H9 (cell line): ENCODE measurements around the gene ADORA2B. TPM values are rescaled to one million over a fixed set of nuclear protein-coding genes. Genes with fewer than 3 reads are reported as not detected.
A peak's percentile ranks its signal among the peaks of the same experiment; 100 is the strongest.

ENCODE experiments used
- DNase-seq: peaks from one replicate; pipeline ENCODE4 v3.0.0-alpha.2; 2017
- H2AFZ ChIP-seq: one replicate; pipeline ENCODE4 v1.6.1; 2013; ENCODE audit warnings: mild to moderate bottlenecking, low read length, control low read depth, moderate library complexity
- H2AK5ac ChIP-seq: 2 replicates; pipeline ENCODE4 v1.6.1; 2013; ENCODE audit warnings: low read length, control low read depth, mixed read lengths; ENCODE audit not compliant: insufficient read length
- H2BK120ac ChIP-seq: one replicate; pipeline ENCODE4 v1.6.1; 2013; ENCODE audit warnings: low read depth, mild to moderate bottlenecking, low read length, control low read depth, inconsistent platforms; ENCODE audit not compliant: poor library complexity, severe bottlenecking
- H2BK12ac ChIP-seq: 2 replicates; pipeline ENCODE4 v1.6.1; 2013; ENCODE audit warnings: low read length, control low read depth, mixed read lengths, low read depth; ENCODE audit not compliant: insufficient read length
- H2BK15ac ChIP-seq: 2 replicates; pipeline ENCODE4 v1.6.1; 2013; ENCODE audit warnings: low read depth, low read length, control low read depth
- H2BK20ac ChIP-seq: one replicate; pipeline ENCODE4 v1.6.1; 2013; ENCODE audit warnings: low read depth, mild to moderate bottlenecking, low read length, control low read depth, inconsistent platforms; ENCODE audit not compliant: poor library complexity, severe bottlenecking
- H2BK5ac ChIP-seq: 2 replicates; pipeline ENCODE4 v1.6.1; 2013; ENCODE audit warnings: low read length, control low read depth, mixed read lengths; ENCODE audit not compliant: insufficient read length
- H3K14ac ChIP-seq: 2 replicates; pipeline ENCODE4 v1.6.1; 2013; ENCODE audit warnings: low read length, control low read depth; ENCODE audit not compliant: insufficient read depth
- H3K18ac ChIP-seq: 2 replicates; pipeline ENCODE4 v1.6.1; 2013; ENCODE audit warnings: low read depth, mild to moderate bottlenecking, mixed read lengths, low read length, control low read depth; ENCODE audit not compliant: insufficient read length
- H3K23ac ChIP-seq: 2 replicates; pipeline ENCODE4 v1.6.1; 2013; ENCODE audit warnings: low read length, control low read depth, mixed read lengths, low read depth; ENCODE audit not compliant: insufficient read length
- H3K23me2 ChIP-seq: 2 replicates; pipeline ENCODE4 v1.6.1; 2013; ENCODE audit warnings: low read depth, mild to moderate bottlenecking, mixed read lengths, low read length, control low read depth; ENCODE audit not compliant: insufficient read length, poor library complexity, severe bottlenecking
- H3K27ac ChIP-seq: 2 replicates; pipeline ENCODE4 v1.5.1; 2013; ENCODE audit warnings: low read length, control low read depth, mixed read lengths, low read depth; ENCODE audit not compliant: insufficient read length
- H3K27me3 ChIP-seq: 2 replicates; pipeline ENCODE4 v1.6.1; 2013; ENCODE audit warnings: low read length, control low read depth, inconsistent platforms; ENCODE audit not compliant: insufficient read depth
- H3K4ac ChIP-seq: 2 replicates; pipeline ENCODE4 v1.6.1; 2013; ENCODE audit warnings: low read depth, mild to moderate bottlenecking, control low read depth, inconsistent platforms, low read length, moderate library complexity
- H3K4me1 ChIP-seq: 2 replicates; pipeline ENCODE4 v1.6.1; 2013; ENCODE audit warnings: low read length, control low read depth, inconsistent platforms; ENCODE audit not compliant: insufficient read depth
- H3K4me2 ChIP-seq: 2 replicates; pipeline ENCODE4 v1.6.1; 2013; ENCODE audit warnings: low read length, control low read depth, mixed read lengths; ENCODE audit not compliant: insufficient read length, insufficient read depth
- H3K56ac ChIP-seq: 2 replicates; pipeline ENCODE4 v1.6.1; 2013; ENCODE audit warnings: low read depth, mild to moderate bottlenecking, mixed read lengths, low read length, control low read depth; ENCODE audit not compliant: insufficient read length
- H3K79me1 ChIP-seq: 2 replicates; pipeline ENCODE4 v1.6.1; 2013; ENCODE audit warnings: low read depth, mild to moderate bottlenecking, moderate library complexity, low read length, control low read depth, inconsistent platforms; ENCODE audit not compliant: insufficient read depth, poor library complexity, severe bottlenecking
- H3K79me2 ChIP-seq: 2 replicates; pipeline ENCODE4 v1.6.1; 2013; ENCODE audit warnings: low read length, control low read depth, inconsistent platforms; ENCODE audit not compliant: insufficient read depth
- H3K9ac ChIP-seq: 2 replicates; pipeline ENCODE4 v1.6.1; 2013; ENCODE audit warnings: low read length, control low read depth, mixed read lengths; ENCODE audit not compliant: insufficient read length; ENCODE audit errors: extremely low read depth
- H3K9me3 ChIP-seq: one replicate; pipeline ENCODE4 v1.6.1; 2013; ENCODE audit warnings: low read depth, low read length, inconsistent platforms; ENCODE audit not compliant: control insufficient read depth
- H3T11ph ChIP-seq: one replicate; pipeline ENCODE4 v1.6.1; 2013; ENCODE audit warnings: mild to moderate bottlenecking, low read length, control low read depth, inconsistent platforms
- H4K20me1 ChIP-seq: one replicate; pipeline ENCODE4 v1.6.1; 2013; ENCODE audit not compliant: control insufficient read depth, insufficient read length, insufficient read depth
- H4K5ac ChIP-seq: 2 replicates; pipeline ENCODE4 v1.6.1; 2013; ENCODE audit warnings: low read depth, mild to moderate bottlenecking, mixed read lengths, low read length, control low read depth; ENCODE audit not compliant: insufficient read length
- H4K8ac ChIP-seq: replicated peaks from 2 replicates; pipeline ENCODE4 v1.6.1; 2013; ENCODE audit warnings: low read length, control low read depth, mixed read lengths, low read depth; ENCODE audit not compliant: insufficient read length
- H4K91ac ChIP-seq: 2 replicates; pipeline ENCODE4 v1.6.1; 2013; ENCODE audit warnings: low read depth, mild to moderate bottlenecking, moderate library complexity, mixed read lengths, low read length, control low read depth; ENCODE audit not compliant: insufficient read length
- H3K27ac Mint-ChIP-seq, 3 experiments: 2 replicates in 2 of 3; 3 replicates in 1 of 3; pipeline ENCODE4 v1.8.0; 2020 to 2021; ENCODE audit warnings: mixed read lengths in 3 of 3, mild to moderate bottlenecking in 1 of 3, moderate library complexity in 1 of 3
- H3K27me3 Mint-ChIP-seq: 2 replicates; pipeline ENCODE4 v1.8.0; 2021; ENCODE audit warnings: low read depth, mild to moderate bottlenecking, moderate library complexity, mixed read lengths
- H3K36me3 Mint-ChIP-seq, 3 experiments: 2 replicates in 2 of 3; 3 replicates in 1 of 3; pipeline ENCODE4 v1.8.0; 2020 to 2021; ENCODE audit warnings: low read depth in 3 of 3, mixed read lengths in 3 of 3; ENCODE audit not compliant: insufficient read depth in 1 of 3
- H3K4me1 Mint-ChIP-seq, 2 experiments: 2 replicates each; pipeline ENCODE4 v1.8.0; 2020; ENCODE audit warnings: mixed read lengths in 2 of 2
- H3K4me3 Mint-ChIP-seq, 2 experiments: 2 replicates in 1 of 2; 3 replicates in 1 of 2; pipeline ENCODE4 v1.8.0; 2020 to 2021; ENCODE audit warnings: mild to moderate bottlenecking in 2 of 2, mixed read lengths in 2 of 2, moderate library complexity in 1 of 2
- H3K9me3 Mint-ChIP-seq, 2 experiments: 2 replicates in 1 of 2; 3 replicates in 1 of 2; pipeline ENCODE4 v1.8.0; 2020; ENCODE audit warnings: mild to moderate bottlenecking in 2 of 2, mixed read lengths in 2 of 2, moderate library complexity in 1 of 2
- WGBS: extraction: QIAGEN DNeasy Blood & Tissue Kit; methylation state at CpG from one replicate; pipeline ENCODE4 v1.1.7; 2013; ENCODE audit warnings: missing lambda C conversion rate, low lambda C conversion rate, mixed read lengths; ENCODE audit not compliant: insufficient read length; ENCODE audit errors: extremely low coverage; 5-methylcytosine and 5-hydroxymethylcytosine counted together
- total RNA-seq: library from RNA; stranded (reverse); gene quantifications from 2 replicates; pipeline ENCODE4 v1.2.1, GENCODE V29; 2021
- TF ChIP-seq, protein P1 (sequence below): fragments of 200-600 bp; sonication (generic); conservative IDR thresholded peaks from 3 replicates; pipeline ENCODE4 v1.8.0; 2021; ENCODE audit warnings: antibody characterized with exemption, mild to moderate bottlenecking

The ADORA2B gene
- total RNA-seq, 1 experiment from 2014 or later = 3.1 TPM

DNA sequence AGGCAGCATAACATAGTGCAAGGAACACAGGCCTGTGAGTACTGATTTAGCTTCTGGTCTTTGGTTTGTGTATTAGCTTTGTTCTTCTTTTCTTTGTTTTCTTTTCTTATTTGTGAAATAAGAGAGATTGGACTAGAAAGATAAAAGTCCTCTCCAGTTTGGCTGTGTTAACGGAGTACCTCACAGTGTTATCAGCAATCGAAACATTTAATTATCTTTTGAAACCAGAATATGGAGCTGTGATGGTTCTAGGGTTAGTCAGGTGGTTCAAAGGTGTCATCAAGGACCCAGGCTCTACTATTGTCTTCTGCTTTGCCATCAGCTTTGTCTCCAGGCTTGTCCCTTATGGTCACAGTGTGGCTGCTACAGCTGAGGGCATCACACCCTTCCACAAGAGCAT, 25.6 kb downstream of the ADORA2B start:
- Histone ChIP-seq H4K91ac (no peak overlapping the region), H2AFZ (no peak overlapping the region), H3K56ac (no peak overlapping the region), H4K8ac (no peak overlapping the region), H3K23me2 (peaks cover 3% of the 10 kb centered on the region), H3K18ac (no peak overlapping the region), H3K79me1 (no peaks in the 10 kb centered on the region), H2BK12ac (no peak overlapping the region), H4K5ac (no peak overlapping the region), H3K9me3 (no peaks in the 10 kb centered on the region), H3T11ph (no peak overlapping the region), H3K4me2 (no peak overlapping the region), H4K20me1 (no peaks in the 10 kb centered on the region), H3K4ac (no peak overlapping the region), H2AK5ac (no peak overlapping the region), H2BK120ac (no peak overlapping the region), H3K9ac (no peak overlapping the region), H3K14ac (no peak overlapping the region), H2BK5ac (no peak overlapping the region), H2BK15ac (no peak overlapping the region), H3K23ac (no peak overlapping the region), H3K4me1 (peaks cover 4% of the 10 kb centered on the region; the same call in 1 of the 2 replicates), H3K27ac (no peak overlapping the region), H2BK20ac (no peak overlapping the region), H3K27me3 (no peaks in the 10 kb centered on the region), H3K79me2 (no peaks in the 10 kb centered on the region)
- TF ChIP-seq, protein P1, sequence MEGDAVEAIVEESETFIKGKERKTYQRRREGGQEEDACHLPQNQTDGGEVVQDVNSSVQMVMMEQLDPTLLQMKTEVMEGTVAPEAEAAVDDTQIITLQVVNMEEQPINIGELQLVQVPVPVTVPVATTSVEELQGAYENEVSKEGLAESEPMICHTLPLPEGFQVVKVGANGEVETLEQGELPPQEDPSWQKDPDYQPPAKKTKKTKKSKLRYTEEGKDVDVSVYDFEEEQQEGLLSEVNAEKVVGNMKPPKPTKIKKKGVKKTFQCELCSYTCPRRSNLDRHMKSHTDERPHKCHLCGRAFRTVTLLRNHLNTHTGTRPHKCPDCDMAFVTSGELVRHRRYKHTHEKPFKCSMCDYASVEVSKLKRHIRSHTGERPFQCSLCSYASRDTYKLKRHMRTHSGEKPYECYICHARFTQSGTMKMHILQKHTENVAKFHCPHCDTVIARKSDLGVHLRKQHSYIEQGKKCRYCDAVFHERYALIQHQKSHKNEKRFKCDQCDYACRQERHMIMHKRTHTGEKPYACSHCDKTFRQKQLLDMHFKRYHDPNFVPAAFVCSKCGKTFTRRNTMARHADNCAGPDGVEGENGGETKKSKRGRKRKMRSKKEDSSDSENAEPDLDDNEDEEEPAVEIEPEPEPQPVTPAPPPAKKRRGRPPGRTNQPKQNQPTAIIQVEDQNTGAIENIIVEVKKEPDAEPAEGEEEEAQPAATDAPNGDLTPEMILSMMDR = no peak
- H3K27me3 Mint-ChIP-seq = no peaks in the 10 kb centered on the region; the same call in 1 of the 2 replicates
- no peak for DNase-seq
- H3K9me3 Mint-ChIP-seq = no peaks in the 10 kb centered on the region
- H3K27ac Mint-ChIP-seq = peak overlapping the region in 1 of 3 experiments; percentile 16; a peak in 2 of 7 replicates
- WGBS = no CpG with 5 or more reads among the region's 2 CpGs
- peaks cover 51 to 57% of the 10 kb centered on the region in 2 experiments for H3K4me1 Mint-ChIP-seq
- no peak overlapping the region for H3K4me3 Mint-ChIP-seq
- peaks cover 2 to 9% (median 7%) of the 10 kb centered on the region in 3 experiments for H3K36me3 Mint-ChIP-seq
